T-cell (primary cell): Measurements from ENCODE around the gene C1R. TPM values are rescaled to one million over a fixed set of nuclear protein-coding genes. Genes with fewer than 3 reads are reported as not detected.

Experiments
- ATAC-seq, 4 experiments: fragments of 200-7000 bp in 3 of 4; fragments of 150-1000 bp in 1 of 4; cut with Tn5 transposase; replicated peaks in 1 of 4; 1 replicate in 3 of 4; 2 replicates in 1 of 4; pipeline ENCODE4 v1.10.0; 2021; ENCODE audit warnings: moderate library complexity in 3 of 4, mild to moderate bottlenecking in 2 of 4, moderate number of reproducible peaks in 1 of 4
- CTCF ChIA-PET, 2 donors: fragments of 300-600 bp; sonication (Branson Sonifier 250); formaldehyde crosslinking; loops; one replicate each; lab custom pipeline; 2022; ENCODE audit warnings: antibody characterized with exemption in 2 of 2; lab: Charles Lee
- POLR2A ChIA-PET, 2 donors: fragments of 300-600 bp; sonication (Branson Sonifier 250); formaldehyde crosslinking; loops; one replicate each; lab custom pipeline; 2022; ENCODE audit warnings: antibody characterized with exemption in 2 of 2; lab: Charles Lee
- DNase-seq, 35 experiments: peaks; one replicate each; pipeline versions ENCODE4 v3.0.0 to v3.0.0-alpha.2; 2013 to 2023
- H3K27ac ChIP-seq: one replicate; pipeline ENCODE4 v1.5.1; 2013; ENCODE audit warnings: low read length
- H3K27me3 ChIP-seq, 2 experiments: replicated peaks in 1 of 2; 1 replicate in 1 of 2; 2 replicates in 1 of 2; pipeline versions ENCODE4 v1.6.1 to v1.7.0; 2013; ENCODE audit warnings: low read length in 1 of 2, mixed read lengths in 1 of 2; ENCODE audit not compliant: control insufficient read depth in 2 of 2, insufficient read depth in 2 of 2; ENCODE audit errors: extremely low read depth in 1 of 2
- H3K36me3 ChIP-seq, 2 donors: 1 replicate in 1 of 2; 2 replicates in 1 of 2; pipeline versions ENCODE4 v1.6.1 to v1.7.0; 2013; ENCODE audit warnings: low read length in 1 of 2; ENCODE audit not compliant: control insufficient read depth in 2 of 2, insufficient read depth in 1 of 2; ENCODE audit errors: extremely low read depth in 1 of 2
- H3K4me1 ChIP-seq, 2 experiments: 1 replicate in 1 of 2; 2 replicates in 1 of 2; pipeline versions ENCODE4 v1.6.1 to v1.7.0; 2013; ENCODE audit warnings: low read length in 2 of 2, mixed read lengths in 1 of 2; ENCODE audit not compliant: insufficient read depth in 2 of 2, control insufficient read depth in 1 of 2; ENCODE audit errors: extremely low read depth in 1 of 2
- H3K4me3 ChIP-seq, 2 donors: 1 replicate in 1 of 2; 2 replicates in 1 of 2; pipeline versions ENCODE4 v1.5.1 to v1.7.0; 2013; ENCODE audit warnings: mild to moderate bottlenecking in 2 of 2, low read length in 1 of 2, moderate library complexity in 1 of 2; ENCODE audit not compliant: control insufficient read depth in 1 of 2; ENCODE audit errors: extremely low read depth in 1 of 2
- H3K9me3 ChIP-seq: 2 replicates; pipeline ENCODE4 v1.7.0; 2013
- H3K27ac Mint-ChIP-seq, 2 donors: one replicate each; pipeline ENCODE4 v1.8.0; 2020 to 2021; ENCODE audit warnings: mild to moderate bottlenecking in 2 of 2, mixed read lengths in 2 of 2
- H3K27me3 Mint-ChIP-seq, 2 donors: one replicate each; pipeline ENCODE4 v1.8.0; 2021 to 2022; ENCODE audit warnings: mixed read lengths in 2 of 2
- H3K36me3 Mint-ChIP-seq: one replicate; pipeline ENCODE4 v1.8.0; 2021; ENCODE audit warnings: mixed read lengths
- H3K4me1 Mint-ChIP-seq, 3 donors: one replicate each; pipeline ENCODE4 v1.8.0; 2020 to 2022; ENCODE audit warnings: mixed read lengths in 3 of 3, mild to moderate bottlenecking in 1 of 3
- H3K4me3 Mint-ChIP-seq, 3 donors: one replicate each; pipeline ENCODE4 v1.8.0; 2020 to 2022; ENCODE audit warnings: mild to moderate bottlenecking in 3 of 3, mixed read lengths in 3 of 3, moderate library complexity in 3 of 3
- H3K9me3 Mint-ChIP-seq, 3 donors: one replicate each; pipeline ENCODE4 v1.8.0; 2020 to 2022; ENCODE audit warnings: mixed read lengths in 3 of 3
- WGBS: methylation state at CpG from one replicate; pipeline ENCODE4 v1.1.5; 2013; ENCODE audit warnings: missing lambda C conversion rate; ENCODE audit not compliant: insufficient coverage; 5-methylcytosine and 5-hydroxymethylcytosine counted together
- total RNA-seq, 35 experiments: library from RNA in 6 of 35; stranded (reverse) in 6 of 35; fragments of 120-200 nt in 1 of 35; gene quantifications; one replicate each; pipeline versions ENCODE4 v1.2.1 to v1.2.4 and lab custom pipeline; 2013 to 2026

Gene C1R
- total RNA-seq, 5 donors from 2014 or later (not counting 1 experiment from before 2014, with no cell fraction given): 2.2 to 5.9 (median 3.6) TPM

GRCh38 chr12:7078163-7078562, 14.1 kb downstream of the C1R start:
- Histone ChIP-seq H3K9me3 (no peaks in the 10 kb centered on the region), H3K27me3 (peaks cover 0 to 12% of the 10 kb centered on the region in 2 experiments), H3K4me3 (no peak overlapping the region), H3K4me1 (no peaks in the 10 kb centered on the region), H3K27ac (no peak overlapping the region), H3K36me3 (no peaks in the 10 kb centered on the region)
- ATAC-seq: no peak
- Mint-ChIP-seq H3K9me3 (peaks cover 0 to 3% (median 0%) of the 10 kb centered on the region in 3 donors), H3K36me3 (peaks cover 2% of the 10 kb centered on the region), H3K4me1 (peaks cover 0 to 7% (median 0%) of the 10 kb centered on the region in 3 donors), H3K4me3 (no peak overlapping the region), H3K27ac (no peak overlapping the region), H3K27me3 (peaks cover 0 to 5% of the 10 kb centered on the region in 2 donors)
- POLR2A ChIA-PET: no interaction called here
- no peak for DNase-seq
- WGBS: no CpG with 5 or more reads among the region's 4 CpGs
- CTCF ChIA-PET: no interaction called here

GRCh38 chr12:7076493-7076892, 15.8 kb downstream of the C1R start:
- DNase-seq (no peak), ATAC-seq (no peak)
- no peaks in the 10 kb centered on the region for H3K9me3 Mint-ChIP-seq
- no peaks in the 10 kb centered on the region for H3K36me3 ChIP-seq
- no peak overlapping the region for H3K4me3 ChIP-seq
- no peak overlapping the region for H3K27ac Mint-ChIP-seq
- peaks cover 0 to 5% of the 10 kb centered on the region in 2 donors for H3K27me3 Mint-ChIP-seq
- WGBS: 88% methylated on average over 1 of the region's 4 CpGs
- peaks cover 0 to 12% of the 10 kb centered on the region in 2 experiments for H3K27me3 ChIP-seq
- ChIA-PET CTCF (no interaction called here), POLR2A (no interaction called here)
- no peak overlapping the region for H3K27ac ChIP-seq
- H3K4me1 ChIP-seq: no peaks in the 10 kb centered on the region
- H3K4me3 Mint-ChIP-seq: no peak overlapping the region
- H3K4me1 Mint-ChIP-seq: peaks cover 0 to 7% (median 0%) of the 10 kb centered on the region in 3 donors
- no peaks in the 10 kb centered on the region for H3K36me3 Mint-ChIP-seq
- H3K9me3 ChIP-seq: no peaks in the 10 kb centered on the region

- no peak overlapping the region for H3K27ac ChIP-seq
- peaks cover 0 to 12% of the 10 kb centered on the region in 2 experiments for H3K27me3 ChIP-seq
- ChIA-PET POLR2A (no interaction called here), CTCF (interaction anchor here in 1 of 2 donors (0.5 kb wide), 1 partner anchor 241 kb away, joined by 4 read pairs; no protein-coding TSS in a partner anchor)
- H3K27me3 Mint-ChIP-seq: peaks cover 0 to 5% of the 10 kb centered on the region in 2 donors
- no peak overlapping the region for H3K4me3 ChIP-seq
- H3K27ac Mint-ChIP-seq: no peak overlapping the region
- no peaks in the 10 kb centered on the region for H3K4me1 ChIP-seq
- H3K9me3 ChIP-seq: no peaks in the 10 kb centered on the region
- DNase-seq (no peak), ATAC-seq (no peak)
- no peaks in the 10 kb centered on the region for H3K9me3 Mint-ChIP-seq
- H3K36me3 ChIP-seq: no peaks in the 10 kb centered on the region
- peaks cover 0 to 7% (median 0%) of the 10 kb centered on the region in 3 donors for H3K4me1 Mint-ChIP-seq
- H3K4me3 Mint-ChIP-seq: no peak overlapping the region
- WGBS: 92% methylated on average over 1 of the region's 3 CpGs
- H3K36me3 Mint-ChIP-seq: no peaks in the 10 kb centered on the region
Measured at GRCh38 chr12:7075939-7076338, 16.3 kb downstream of the C1R start.

- CTCF ChIA-PET: interaction anchor here in 1 of 2 donors (0.5 kb wide), 1 partner anchor 241 kb away, joined by 4 read pairs; no protein-coding TSS in a partner anchor
- ATAC-seq: no peak
- Mint-ChIP-seq H3K4me3 (no peak overlapping the region), H3K27ac (no peak overlapping the region), H3K27me3 (peaks cover under 1 to 5% of the 10 kb centered on the region in 2 donors), H3K4me1 (peaks cover 0 to 7% (median 0%) of the 10 kb centered on the region in 3 donors), H3K9me3 (no peaks in the 10 kb centered on the region), H3K36me3 (no peaks in the 10 kb centered on the region)
- Histone ChIP-seq H3K27ac (no peak overlapping the region), H3K4me3 (no peak overlapping the region), H3K36me3 (no peaks in the 10 kb centered on the region), H3K27me3 (peaks cover 0 to 12% of the 10 kb centered on the region in 2 experiments), H3K9me3 (no peaks in the 10 kb centered on the region), H3K4me1 (no peaks in the 10 kb centered on the region)
- POLR2A ChIA-PET: interaction anchor here in 1 of 2 donors (0.6 kb wide), 1 partner anchor 42 kb away, joined by 3 read pairs; no protein-coding TSS in a partner anchor
- peak in 1 of 35 experiments; percentile 16 for DNase-seq
- 0% methylated on average over 1 of the region's 3 CpGs for WGBS
Measured at GRCh38 chr12:7075518-7075917, 16.7 kb downstream of the C1R start.

GRCh38 chr12:7073946-7074345, 18.3 kb downstream of the C1R start:
- H3K9me3 ChIP-seq: no peaks in the 10 kb centered on the region
- ATAC-seq: no peak
- Mint-ChIP-seq H3K27ac (no peak overlapping the region), H3K9me3 (no peaks in the 10 kb centered on the region), H3K27me3 (peaks cover 6 to 9% of the 10 kb centered on the region in 2 donors), H3K4me3 (no peak overlapping the region), H3K4me1 (peaks cover 0 to 7% (median 0%) of the 10 kb centered on the region in 3 donors), H3K36me3 (no peaks in the 10 kb centered on the region)
- H3K4me1 ChIP-seq: no peaks in the 10 kb centered on the region
- ChIA-PET CTCF (interaction anchor here (0.6 to 0.7 kb wide), 2 partner anchors 15 to 762 kb away, joined by 3 to 7 read pairs; no protein-coding TSS in a partner anchor), POLR2A (interaction anchor here in 1 of 2 donors (0.6 kb wide), 1 partner anchor 172 kb away, joined by 4 read pairs; no protein-coding TSS in a partner anchor)
- no CpG with 5 or more reads among the region's 1 CpG for WGBS
- peaks cover 0 to 12% of the 10 kb centered on the region in 2 experiments for H3K27me3 ChIP-seq
- H3K27ac ChIP-seq: no peak overlapping the region
- no peak overlapping the region for H3K4me3 ChIP-seq
- no peak for DNase-seq
- no peaks in the 10 kb centered on the region for H3K36me3 ChIP-seq

GRCh38 chr12:7072554-7072953, 19.7 kb downstream of the C1R start:
- H3K4me3 Mint-ChIP-seq: no peak overlapping the region
- no peaks in the 10 kb centered on the region for H3K36me3 Mint-ChIP-seq
- ChIA-PET POLR2A (no interaction called here), CTCF (interaction anchor here in 1 of 2 donors (0.5 kb wide), 1 partner anchor 374 kb away, joined by 3 read pairs; no protein-coding TSS in a partner anchor)
- H3K9me3 Mint-ChIP-seq: no peaks in the 10 kb centered on the region
- Histone ChIP-seq H3K4me3 (no peak overlapping the region), H3K9me3 (no peaks in the 10 kb centered on the region), H3K27me3 (peaks cover 0 to 16% of the 10 kb centered on the region in 2 experiments), H3K4me1 (no peaks in the 10 kb centered on the region), H3K27ac (no peak overlapping the region), H3K36me3 (no peaks in the 10 kb centered on the region)
- ATAC-seq (no peak), DNase-seq (no peak)
- H3K4me1 Mint-ChIP-seq: peaks cover 0 to 7% (median 0%) of the 10 kb centered on the region in 3 donors
- peaks cover 6 to 10% of the 10 kb centered on the region in 2 donors for H3K27me3 Mint-ChIP-seq
- WGBS: 92% methylated on average over 4 of the region's 6 CpGs
- no peak overlapping the region for H3K27ac Mint-ChIP-seq
